ENCODE results near the gene RACK1.

Gene RACK1

GRCh38 chr5:181246276-181247049, 2.8 kb upstream of the RACK1 start:
- peaks cover 13% of the 10 kb centered on the region for H3K36me3 ChIP-seq (ENCODE audit: control insufficient read depth, insufficient read depth, low read length)
- no peak for TF ChIP-seq CTCF (IDR thresholded peaks at IDR 0.05; ENCODE audit: insufficient read depth, low read length, poor library complexity, severe bottlenecking)
- H3K4me3 ChIP-seq (replicated peaks; ENCODE audit: low read depth, low read length), result peak overlapping the region; percentile 98
- no peaks in the 10 kb centered on the region for H3K27me3 ChIP-seq (replicated peaks; ENCODE audit: control insufficient read depth, insufficient read depth, low read length)
- DNase-seq (ENCODE audit: extremely low read depth, insufficient read length), result peak; percentile 89

- peaks cover 18% of the 10 kb centered on the region for H3K36me3 ChIP-seq (ENCODE audit: control insufficient read depth, insufficient read depth, low read length)
Measured at GRCh38 chr5:181245427-181246275, 1.9 kb upstream of the RACK1 start.

GRCh38 chr5:181243018-181243563, 615 bp downstream of the RACK1 start:
- Histone ChIP-seq H3K36me3 (ENCODE audit: control insufficient read depth, insufficient read depth, low read length) (peaks cover 33% of the 10 kb centered on the region), H3K4me3 (replicated peaks; ENCODE audit: low read depth, low read length) (peak overlapping the region; percentile 98), H3K27me3 (replicated peaks; ENCODE audit: control insufficient read depth, insufficient read depth, low read length) (no peaks in the 10 kb centered on the region)
- DNase-seq (ENCODE audit: extremely low read depth, insufficient read length), result no peak
- no peak for TF ChIP-seq CTCF (IDR thresholded peaks at IDR 0.05; ENCODE audit: insufficient read depth, low read length, poor library complexity, severe bottlenecking)

More at GRCh38 chr5:181245427-181246275, 1.9 kb upstream of the RACK1 start:
- DNase-seq (ENCODE audit: extremely low read depth, insufficient read length), result no peak
- H3K4me3 ChIP-seq (replicated peaks; ENCODE audit: low read depth, low read length), result peak overlapping the region; percentile 98
- TF ChIP-seq CTCF (IDR thresholded peaks at IDR 0.05; ENCODE audit: insufficient read depth, low read length, poor library complexity, severe bottlenecking), result no peak
- H3K27me3 ChIP-seq (replicated peaks; ENCODE audit: control insufficient read depth, insufficient read depth, low read length), result no peaks in the 10 kb centered on the region

GRCh38 chr5:181242031-181242451, 1.7 kb downstream of the RACK1 start:
- Histone ChIP-seq H3K4me3 (replicated peaks; ENCODE audit: low read depth, low read length) (peak overlapping the region; percentile 98), H3K36me3 (ENCODE audit: control insufficient read depth, insufficient read depth, low read length) (peaks cover 43% of the 10 kb centered on the region), H3K27me3 (replicated peaks; ENCODE audit: control insufficient read depth, insufficient read depth, low read length) (no peaks in the 10 kb centered on the region)
- no peak for TF ChIP-seq CTCF (IDR thresholded peaks at IDR 0.05; ENCODE audit: insufficient read depth, low read length, poor library complexity, severe bottlenecking)
- no peak for DNase-seq (ENCODE audit: extremely low read depth, insufficient read length)

GRCh38 chr5:181241393-181241975, 2.2 kb downstream of the RACK1 start:
- peaks cover 47% of the 10 kb centered on the region for H3K36me3 ChIP-seq (ENCODE audit: control insufficient read depth, insufficient read depth, low read length)
- TF ChIP-seq CTCF (IDR thresholded peaks at IDR 0.05; ENCODE audit: insufficient read depth, low read length, poor library complexity, severe bottlenecking), result no peak
- peak; percentile 50 for DNase-seq (ENCODE audit: extremely low read depth, insufficient read length)
- no peaks in the 10 kb centered on the region for H3K27me3 ChIP-seq (replicated peaks; ENCODE audit: control insufficient read depth, insufficient read depth, low read length)
- peak overlapping the region; percentile 98 for H3K4me3 ChIP-seq (replicated peaks; ENCODE audit: low read depth, low read length)
